ENCODE measurements around the gene ZNF547.
"Not testable (repeated sequence)": the region's sequence is repeated elsewhere in the genome, so short reads cannot be mapped to it uniquely, and the experiment has no call there.

The ZNF547 gene

GRCh38 chr19:57342582-57342981 is 20.8 kb upstream of the ZNF547 start:
- DNase-seq (ENCODE audit: insufficient read length) (no peak), FAIRE-seq (no peak)
- no peak for TF ChIP-seq TAF1 (IDR thresholded peaks at IDR 0.05; ENCODE audit: borderline replicate concordance, low read depth, low read length)
- TF ChIP-seq POLR2AphosphoS5 (IDR thresholded peaks at IDR 0.05; ENCODE audit: low read depth, low read length): no peak
- TF ChIP-seq POLR2A (IDR thresholded peaks at IDR 0.05; ENCODE audit: low read depth, low read length): no peak

GRCh38 chr19:57348136-57348535 is 15.2 kb upstream of the ZNF547 start:
- DNase-seq (ENCODE audit: insufficient read length) (no peak), FAIRE-seq (no peak)
- TF ChIP-seq POLR2A (IDR thresholded peaks at IDR 0.05; ENCODE audit: low read depth, low read length) (no peak), POLR2AphosphoS5 (IDR thresholded peaks at IDR 0.05; ENCODE audit: low read depth, low read length) (no peak), TAF1 (IDR thresholded peaks at IDR 0.05; ENCODE audit: borderline replicate concordance, low read depth, low read length) (no peak)

DNA sequence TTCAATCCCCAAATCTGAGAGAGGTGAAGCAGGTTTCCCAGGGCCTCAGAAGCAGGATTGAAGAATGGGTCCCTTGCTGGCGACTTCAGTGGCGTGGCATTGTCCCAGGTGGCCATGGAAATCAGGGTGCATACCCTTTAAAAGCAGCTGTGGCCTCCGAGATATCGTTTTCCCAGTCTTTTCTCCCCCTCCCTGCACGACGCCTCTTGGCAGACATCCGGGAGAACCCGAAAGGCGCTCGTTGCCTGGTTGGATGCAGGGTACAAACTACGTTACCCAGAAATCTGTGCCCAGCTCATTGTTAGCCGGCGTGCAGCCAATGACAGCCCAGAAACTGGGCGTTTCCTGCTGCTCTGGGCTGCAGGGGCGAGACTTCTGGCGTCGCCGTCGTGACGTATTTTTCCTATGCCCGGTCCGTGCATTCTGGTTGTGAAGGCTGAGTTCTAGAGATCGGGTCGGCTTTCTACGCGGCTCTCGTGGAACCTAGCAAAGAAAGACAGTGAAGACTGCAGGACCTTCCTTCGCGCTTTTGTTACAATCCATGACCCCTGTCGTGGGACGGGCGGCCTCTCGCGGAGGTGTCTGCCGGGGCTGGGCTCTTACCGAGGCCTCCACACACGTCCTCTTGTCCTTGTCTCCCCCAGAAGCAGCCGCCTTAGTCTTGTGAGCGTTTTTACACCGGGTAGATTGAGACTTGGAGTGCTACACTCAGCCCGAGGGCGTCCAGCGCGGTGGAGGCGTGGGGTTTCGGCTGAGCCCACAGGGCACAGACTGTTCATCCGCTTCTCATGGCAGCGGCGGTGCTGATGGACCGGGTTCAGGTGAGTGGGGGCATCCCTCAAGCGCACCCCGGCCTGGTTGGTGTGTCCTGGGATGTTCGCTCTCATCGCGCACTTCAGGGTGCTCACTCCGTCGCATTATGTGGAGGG is 12.2 kb upstream of the ZNF547 start, which contains the start of gene ZNF304:
Gene ZNF304 (plus strand): TSS at position 395 of the 929 bp plus-strand sequence. CDS start 394 bp downstream, at position 789.
- DNase-seq (ENCODE audit: insufficient read length): peak; percentile 88
- TF ChIP-seq POLR2A (IDR thresholded peaks at IDR 0.05; ENCODE audit: low read depth, low read length): no peak; the same call in 1 of the 2 replicates
- no peak for TF ChIP-seq TAF1 (IDR thresholded peaks at IDR 0.05; ENCODE audit: borderline replicate concordance, low read depth, low read length)
- no peak for TF ChIP-seq POLR2AphosphoS5 (IDR thresholded peaks at IDR 0.05; ENCODE audit: low read depth, low read length)
- FAIRE-seq: peak; percentile 100

DNA sequence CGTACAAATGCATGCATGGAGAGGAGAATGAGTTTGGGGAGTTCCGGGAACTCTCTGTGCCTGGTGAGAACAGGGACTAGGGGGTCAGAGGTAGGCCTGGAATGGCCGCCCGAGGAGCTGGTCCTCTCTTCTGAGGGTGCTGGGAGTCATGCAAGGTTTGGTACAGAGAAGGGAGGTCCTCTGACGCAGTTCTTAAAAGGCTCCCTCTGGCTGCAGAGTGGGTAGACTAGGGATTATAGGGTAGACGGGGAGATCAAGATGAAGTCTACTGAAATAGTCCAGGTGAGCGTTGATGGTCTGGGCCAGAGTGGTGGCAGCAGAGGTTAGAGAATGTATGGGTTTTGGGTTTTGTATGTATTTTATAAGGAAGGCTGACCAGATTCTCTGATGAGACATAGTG is 11.5 kb upstream of the ZNF547 start:
- FAIRE-seq: no peak
- TF ChIP-seq TAF1 (IDR thresholded peaks at IDR 0.05; ENCODE audit: borderline replicate concordance, low read depth, low read length): no peak
- TF ChIP-seq POLR2AphosphoS5 (IDR thresholded peaks at IDR 0.05; ENCODE audit: low read depth, low read length): no peak
- no peak for TF ChIP-seq POLR2A (IDR thresholded peaks at IDR 0.05; ENCODE audit: low read depth, low read length)

GRCh38 chr19:57355916-57356315 is 7.4 kb upstream of the ZNF547 start:
- TF ChIP-seq POLR2A (IDR thresholded peaks at IDR 0.05; ENCODE audit: low read depth, low read length) (no peak), POLR2AphosphoS5 (IDR thresholded peaks at IDR 0.05; ENCODE audit: low read depth, low read length) (no peak), TAF1 (IDR thresholded peaks at IDR 0.05; ENCODE audit: borderline replicate concordance, low read depth, low read length) (no peak)
- DNase-seq (ENCODE audit: insufficient read length): no peak
- no peak for FAIRE-seq

More for the DNA sequence above, 11.5 kb upstream of the ZNF547 start:
- no peak for DNase-seq (ENCODE audit: insufficient read length)

DNA sequence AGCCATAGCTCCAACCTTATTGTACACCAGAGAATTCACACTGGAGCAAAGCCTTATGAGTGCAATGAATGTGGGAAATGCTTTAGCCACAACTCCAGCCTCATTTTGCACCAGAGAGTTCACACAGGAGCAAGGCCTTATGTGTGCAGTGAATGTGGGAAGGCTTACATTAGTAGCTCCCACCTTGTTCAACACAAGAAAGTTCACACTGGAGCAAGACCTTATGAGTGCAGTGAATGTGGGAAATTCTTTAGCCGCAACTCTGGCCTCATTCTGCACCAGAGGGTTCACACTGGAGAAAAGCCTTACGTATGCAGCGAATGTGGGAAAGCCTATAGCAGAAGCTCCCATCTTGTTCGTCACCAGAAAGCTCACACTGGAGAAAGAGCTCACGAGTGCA is 5.9 kb upstream of the ZNF547 start:
- TF ChIP-seq TAF1 (IDR thresholded peaks at IDR 0.05; ENCODE audit: borderline replicate concordance, low read depth, low read length) (no peak), POLR2AphosphoS5 (IDR thresholded peaks at IDR 0.05; ENCODE audit: low read depth, low read length) (no peak), POLR2A (IDR thresholded peaks at IDR 0.05; ENCODE audit: low read depth, low read length) (no peak)
- no peak for DNase-seq (ENCODE audit: insufficient read length)
- FAIRE-seq: no peak

DNA sequence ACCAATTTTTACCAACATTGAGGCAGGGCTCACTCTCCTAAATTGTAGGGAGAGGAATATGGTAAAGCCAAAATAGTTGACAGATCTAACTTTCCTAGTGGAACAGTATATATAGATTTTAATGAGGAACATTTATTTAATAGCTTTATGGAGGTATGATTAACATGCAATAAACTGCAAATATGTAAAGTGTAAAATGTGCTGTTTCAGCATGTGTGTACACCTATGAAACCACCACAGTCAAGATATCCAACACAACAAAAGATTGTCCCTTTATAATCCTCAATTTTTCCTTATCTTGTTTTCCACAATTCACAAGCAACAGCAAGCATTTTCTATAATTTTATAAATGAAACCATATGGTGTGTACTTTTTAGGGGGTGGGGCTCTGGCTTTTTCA is 4.1 kb upstream of the ZNF547 start:
- TF ChIP-seq POLR2A (IDR thresholded peaks at IDR 0.05; ENCODE audit: low read depth, low read length) (no peak), TAF1 (IDR thresholded peaks at IDR 0.05; ENCODE audit: borderline replicate concordance, low read depth, low read length) (no peak), POLR2AphosphoS5 (IDR thresholded peaks at IDR 0.05; ENCODE audit: low read depth, low read length) (no peak)
- no peak for FAIRE-seq
- DNase-seq (ENCODE audit: insufficient read length): no peak

DNA sequence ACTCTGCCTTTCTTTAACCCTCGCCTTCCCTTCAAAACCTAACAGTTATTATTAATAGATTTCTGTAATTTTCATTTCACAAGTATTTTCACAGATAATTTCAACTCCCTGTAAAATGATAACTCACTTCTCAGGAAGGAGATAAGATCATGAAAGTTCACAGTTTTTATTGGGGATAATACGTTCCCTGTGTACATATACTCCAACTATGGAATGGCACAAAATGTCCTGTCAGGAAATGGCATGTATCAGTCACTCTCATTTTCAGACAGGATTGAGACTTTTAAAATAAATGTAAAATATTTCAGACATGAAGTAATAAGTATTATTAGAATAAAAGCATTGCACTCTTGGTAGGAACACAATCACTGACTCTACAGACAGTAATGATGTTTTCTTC is 932 bp upstream of the ZNF547 start:
- DNase-seq (ENCODE audit: insufficient read length) (no peak), FAIRE-seq (no peak)
- TF ChIP-seq POLR2A (IDR thresholded peaks at IDR 0.05; ENCODE audit: low read depth, low read length) (no peak), POLR2AphosphoS5 (IDR thresholded peaks at IDR 0.05; ENCODE audit: low read depth, low read length) (no peak), TAF1 (IDR thresholded peaks at IDR 0.05; ENCODE audit: borderline replicate concordance, low read depth, low read length) (no peak)

DNA sequence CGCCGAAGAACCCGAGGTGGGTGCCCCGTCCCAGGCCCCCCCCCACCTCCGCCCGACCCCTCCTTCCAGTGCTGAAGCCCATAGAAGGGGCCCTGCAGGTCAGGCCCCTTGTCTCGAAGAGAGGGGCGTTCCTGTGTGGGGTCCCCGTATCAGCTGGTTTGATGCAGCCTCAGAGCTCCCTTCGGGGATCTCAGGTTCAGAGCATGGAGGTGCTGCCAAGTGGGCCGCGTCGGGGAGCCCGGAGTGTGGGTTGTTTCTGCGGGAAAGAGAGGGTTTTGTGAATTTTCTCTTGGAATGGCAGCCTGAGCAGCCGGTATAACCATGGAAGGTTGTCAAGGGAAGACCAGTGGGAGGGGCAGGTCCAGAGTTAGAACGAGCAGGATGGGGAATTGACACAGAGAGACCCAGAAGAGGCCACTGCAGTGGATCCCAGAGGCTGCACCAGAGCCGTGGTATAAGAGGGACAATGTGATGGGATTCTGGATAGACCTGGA is 384 bp downstream of the ZNF547 start:
- TF ChIP-seq POLR2AphosphoS5 (IDR thresholded peaks at IDR 0.05; ENCODE audit: low read depth, low read length) (no peak), POLR2A (IDR thresholded peaks at IDR 0.05; ENCODE audit: low read depth, low read length) (no peak), TAF1 (IDR thresholded peaks at IDR 0.05; ENCODE audit: borderline replicate concordance, low read depth, low read length) (no peak)
- FAIRE-seq (no peak), DNase-seq (ENCODE audit: insufficient read length) (no peak)

DNA sequence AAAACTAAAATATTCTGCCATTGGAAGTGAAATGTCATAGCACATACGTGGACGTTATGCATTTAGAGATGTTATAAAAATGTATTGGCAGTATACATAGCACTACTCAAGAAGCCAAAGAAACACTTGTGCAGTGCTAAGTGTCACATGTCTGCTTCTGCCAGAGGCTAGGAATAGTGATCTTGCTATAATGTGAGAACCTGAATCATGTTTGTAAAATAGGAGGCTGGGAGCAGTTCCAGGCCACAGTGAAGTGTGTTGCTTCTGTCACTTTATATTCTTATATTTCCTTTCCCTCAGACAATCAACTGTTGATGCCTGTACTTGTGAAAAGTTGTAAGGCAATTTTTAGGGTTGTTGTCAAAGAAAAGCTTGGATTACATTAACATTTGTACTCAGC is 3.4 kb downstream of the ZNF547 start:
- TF ChIP-seq TAF1 (IDR thresholded peaks at IDR 0.05; ENCODE audit: borderline replicate concordance, low read depth, low read length) (no peak), POLR2A (IDR thresholded peaks at IDR 0.05; ENCODE audit: low read depth, low read length) (no peak), POLR2AphosphoS5 (IDR thresholded peaks at IDR 0.05; ENCODE audit: low read depth, low read length) (no peak)
- no peak for FAIRE-seq
- no peak for DNase-seq (ENCODE audit: insufficient read length)

DNA sequence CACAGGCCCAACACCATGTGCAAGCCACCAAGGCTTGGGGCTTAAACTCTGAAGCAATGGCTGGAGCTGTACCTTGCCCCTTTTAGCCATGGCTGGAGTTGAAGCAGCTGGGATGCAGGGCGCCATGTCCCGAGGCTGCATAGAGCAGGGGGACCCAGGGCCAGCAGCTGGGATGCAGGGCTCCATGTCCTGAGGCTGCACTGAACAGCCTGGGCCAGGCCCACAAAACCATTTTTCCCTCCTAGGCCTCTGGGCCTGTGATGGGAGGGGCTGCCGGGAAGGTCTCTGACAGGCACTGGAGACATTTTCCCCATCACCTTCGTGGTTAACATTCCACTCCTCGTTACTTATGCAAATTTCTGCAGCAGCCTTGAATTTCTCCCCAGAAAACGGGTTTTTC is 10.8 kb downstream of the ZNF547 start:
- TF ChIP-seq POLR2A (IDR thresholded peaks at IDR 0.05; ENCODE audit: low read depth, low read length): no peak
- FAIRE-seq (no peak), DNase-seq (ENCODE audit: insufficient read length) (no peak)

DNA sequence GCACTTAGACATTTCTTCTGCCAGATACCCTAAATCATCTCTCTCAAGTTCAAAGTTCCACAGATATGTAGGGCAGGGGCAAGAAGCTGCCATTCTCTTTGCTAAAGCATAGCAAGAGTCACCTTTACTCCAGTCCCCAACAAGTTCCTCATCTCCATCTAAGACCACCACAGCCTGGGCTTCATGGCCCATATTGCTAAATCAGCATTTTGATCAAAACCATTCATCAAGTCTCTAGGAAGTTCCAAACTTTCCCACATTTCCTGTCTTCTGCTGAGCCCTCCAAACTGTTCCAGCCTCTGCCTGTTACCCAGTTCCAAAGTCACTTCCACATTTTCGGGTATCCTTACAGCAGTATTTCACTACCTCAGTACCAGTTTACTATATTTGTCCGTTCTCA is 11.3 kb downstream of the ZNF547 start:
- not testable (repeated sequence) for FAIRE-seq; DNase-seq (ENCODE audit: insufficient read length)
